Cerebellar nuclear complex (tissue), 1 donor: Measurements from ENCODE around the gene OAF.

Source experiments
- DNase-seq, 2 experiments: peaks; one replicate each; lab custom pipeline; 2025; lab: John Stamatoyannopoulos, UW

OAF gene

DNA sequence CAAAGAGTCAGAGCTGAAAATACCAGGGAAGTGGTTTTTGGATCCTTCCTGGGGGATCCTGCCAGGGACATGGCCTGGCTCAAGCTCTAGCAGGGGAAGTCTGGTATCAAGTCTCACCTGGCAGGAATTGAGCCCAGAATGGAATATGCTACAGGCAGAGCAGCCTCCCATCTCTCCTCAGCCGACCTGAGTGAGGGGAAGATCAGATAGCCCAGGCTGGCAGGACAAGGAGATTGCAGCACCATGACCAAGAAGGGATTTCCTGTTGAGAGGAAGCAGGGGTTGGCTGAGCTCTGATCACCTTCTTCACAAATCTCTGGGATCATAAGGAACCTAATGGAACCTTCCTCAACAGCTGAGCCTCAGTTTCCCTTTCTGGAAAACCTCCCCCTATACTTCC lies 13.0 kb downstream of the OAF start:
- no peak for DNase-seq

DNA sequence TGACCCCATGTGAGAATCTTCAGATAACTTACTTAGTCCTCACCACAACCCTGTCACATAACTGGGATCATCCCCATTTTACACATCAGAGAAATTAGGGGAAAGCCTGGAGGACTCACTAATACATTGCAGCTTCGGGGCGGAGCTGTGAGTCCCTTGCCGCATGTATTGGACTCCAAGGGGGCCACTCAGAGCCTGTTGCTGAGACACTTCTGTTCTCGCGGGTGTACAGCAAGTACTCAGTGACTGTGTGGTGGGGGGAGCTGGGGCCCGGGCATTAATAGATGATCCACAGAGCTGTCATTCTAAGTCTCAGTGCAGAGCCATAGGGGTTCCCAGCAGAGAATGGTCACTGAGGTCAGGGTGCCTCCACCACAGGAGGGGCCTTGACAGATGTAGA lies 13.5 kb downstream of the OAF start:
- no peak for DNase-seq

DNA sequence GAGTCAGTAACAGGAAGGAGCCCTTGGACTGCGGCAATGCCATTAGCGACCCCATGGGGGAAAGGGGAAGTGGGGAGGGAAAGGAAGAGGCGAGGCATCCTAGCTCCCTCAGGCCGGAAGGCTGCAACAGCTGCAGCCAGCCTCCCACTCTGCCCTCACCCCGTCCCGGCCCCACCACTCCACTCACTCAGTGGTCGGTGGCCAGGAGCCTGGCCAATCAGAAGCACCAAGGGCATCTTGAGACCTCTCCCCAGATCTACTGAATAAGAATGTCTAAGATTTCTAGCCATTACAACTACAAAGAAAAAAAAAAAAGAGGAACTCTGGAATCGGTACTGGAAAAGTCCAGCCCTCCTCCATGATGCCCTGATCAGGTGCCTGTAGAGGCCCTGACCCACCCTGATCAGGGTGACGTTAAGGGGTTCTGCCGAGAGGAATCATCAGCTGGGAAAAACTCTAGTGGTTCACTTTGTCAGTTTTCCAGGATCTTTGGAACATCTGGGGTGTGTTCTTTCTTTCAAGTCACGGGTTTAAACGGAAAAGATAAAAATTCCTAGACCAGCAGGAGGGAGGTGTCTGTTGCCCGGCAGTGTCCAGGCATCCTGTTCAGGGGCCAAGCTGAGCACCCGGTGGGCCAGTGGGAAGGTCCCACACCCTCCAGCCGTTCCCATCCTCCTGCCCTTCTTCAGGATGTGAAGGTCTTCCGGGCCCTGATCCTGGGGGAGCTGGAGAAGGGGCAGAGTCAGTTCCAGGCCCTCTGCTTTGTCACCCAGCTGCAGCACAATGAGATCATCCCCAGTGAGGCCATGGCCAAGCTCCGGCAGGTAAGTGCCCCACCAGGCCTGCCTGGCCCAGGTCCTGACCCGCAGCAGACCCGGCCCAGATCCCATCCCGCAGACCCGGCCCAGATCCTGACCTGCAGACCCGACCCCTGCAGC lies 14.4 kb downstream of the OAF start:
- no peak for DNase-seq

GRCh38 chr11:120226242-120226641 lies 15.4 kb downstream of the OAF start:
- DNase-seq: no peak

DNA sequence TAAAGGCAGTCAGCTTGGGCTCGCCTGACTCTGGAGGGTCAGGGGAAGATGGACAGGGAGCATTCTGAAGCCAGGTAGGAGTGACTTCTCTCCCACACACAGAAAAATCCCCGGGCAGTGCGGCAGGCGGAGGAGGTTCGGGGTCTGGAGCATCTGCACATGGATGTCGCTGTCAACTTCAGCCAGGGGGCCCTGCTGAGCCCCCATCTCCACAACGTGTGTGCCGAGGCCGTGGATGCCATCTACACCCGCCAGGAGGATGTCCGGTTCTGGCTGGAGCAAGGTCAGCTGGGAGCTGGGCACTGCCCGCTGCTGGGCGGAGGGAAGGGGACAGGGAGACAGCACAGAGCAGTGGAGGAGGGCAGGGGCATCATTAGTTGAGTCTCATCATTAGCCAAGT lies 15.9 kb downstream of the OAF start:
- DNase-seq: no peak

DNA sequence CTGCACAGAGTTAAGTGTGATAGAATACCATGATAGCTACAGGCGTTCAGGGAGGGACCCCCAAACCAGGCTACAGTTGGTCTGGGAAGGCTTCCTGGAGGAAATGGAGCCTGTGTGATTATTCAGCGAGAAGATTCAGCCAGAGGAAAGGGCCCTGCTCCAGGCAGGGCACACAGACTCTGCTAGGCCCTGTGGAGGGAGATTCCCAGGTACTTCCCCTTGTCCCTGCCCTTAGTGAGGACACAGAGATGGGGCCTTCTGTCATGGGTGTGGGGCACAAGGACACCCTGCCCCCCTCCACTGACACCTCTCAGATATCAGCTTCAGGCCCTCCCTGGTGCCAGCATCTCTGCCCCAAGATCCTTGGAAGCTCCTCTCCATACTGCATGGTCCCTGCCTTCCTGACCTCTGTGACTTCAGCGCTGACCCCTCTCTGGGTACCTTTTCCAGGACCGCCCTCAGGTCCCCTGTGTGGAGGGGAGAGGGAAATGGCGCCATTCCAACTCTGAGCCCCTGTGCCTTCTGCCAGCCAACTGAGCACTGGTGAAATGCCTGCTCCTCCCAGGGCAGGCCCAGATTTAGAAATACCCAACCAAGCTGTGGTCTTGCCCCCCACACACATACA lies 16.5 kb downstream of the OAF start:
- DNase-seq: no peak

- no peak for DNase-seq
Observed at GRCh38 chr11:120228794-120229384, 18.1 kb downstream of the OAF start.

GRCh38 chr11:120229451-120230424 lies 18.9 kb downstream of the OAF start:
- no peak for DNase-seq

GRCh38 chr11:120230433-120231071 lies 19.7 kb downstream of the OAF start:
- DNase-seq: no peak

GRCh38 chr11:120231963-120232362 lies 21.1 kb downstream of the OAF start:
- DNase-seq: no peak

DNA sequence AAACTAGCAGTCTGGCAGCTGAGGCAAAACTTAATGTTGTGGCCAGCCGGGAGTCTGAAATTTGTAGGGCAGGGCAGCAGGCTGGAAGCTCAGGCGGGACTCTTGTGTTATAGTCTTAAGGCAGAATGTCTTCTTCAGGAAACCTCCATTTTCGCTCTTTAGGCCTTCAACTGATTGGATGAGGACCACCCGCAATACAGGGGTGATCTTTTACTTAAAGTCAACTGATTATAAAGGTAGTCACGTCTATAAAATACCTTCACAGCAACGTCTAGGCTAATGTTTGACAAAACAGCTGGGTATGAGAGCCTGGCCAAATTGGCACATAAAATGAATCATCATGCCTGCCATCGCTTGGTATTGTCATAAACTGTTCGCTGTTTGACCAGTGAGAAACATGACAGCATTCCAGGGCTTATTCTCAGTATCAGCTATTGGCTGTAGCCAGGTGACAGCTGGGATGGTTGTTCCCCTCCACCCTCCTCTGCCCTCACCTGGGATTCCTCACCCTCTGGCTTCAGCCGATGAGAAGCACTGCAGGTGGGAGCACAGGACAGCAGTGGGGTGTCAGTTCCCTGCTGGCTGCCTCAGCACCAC lies 22.5 kb downstream of the OAF start:
- no peak for DNase-seq

GRCh38 chr11:120235024-120235628 lies 24.3 kb downstream of the OAF start:
- no peak for DNase-seq

DNA sequence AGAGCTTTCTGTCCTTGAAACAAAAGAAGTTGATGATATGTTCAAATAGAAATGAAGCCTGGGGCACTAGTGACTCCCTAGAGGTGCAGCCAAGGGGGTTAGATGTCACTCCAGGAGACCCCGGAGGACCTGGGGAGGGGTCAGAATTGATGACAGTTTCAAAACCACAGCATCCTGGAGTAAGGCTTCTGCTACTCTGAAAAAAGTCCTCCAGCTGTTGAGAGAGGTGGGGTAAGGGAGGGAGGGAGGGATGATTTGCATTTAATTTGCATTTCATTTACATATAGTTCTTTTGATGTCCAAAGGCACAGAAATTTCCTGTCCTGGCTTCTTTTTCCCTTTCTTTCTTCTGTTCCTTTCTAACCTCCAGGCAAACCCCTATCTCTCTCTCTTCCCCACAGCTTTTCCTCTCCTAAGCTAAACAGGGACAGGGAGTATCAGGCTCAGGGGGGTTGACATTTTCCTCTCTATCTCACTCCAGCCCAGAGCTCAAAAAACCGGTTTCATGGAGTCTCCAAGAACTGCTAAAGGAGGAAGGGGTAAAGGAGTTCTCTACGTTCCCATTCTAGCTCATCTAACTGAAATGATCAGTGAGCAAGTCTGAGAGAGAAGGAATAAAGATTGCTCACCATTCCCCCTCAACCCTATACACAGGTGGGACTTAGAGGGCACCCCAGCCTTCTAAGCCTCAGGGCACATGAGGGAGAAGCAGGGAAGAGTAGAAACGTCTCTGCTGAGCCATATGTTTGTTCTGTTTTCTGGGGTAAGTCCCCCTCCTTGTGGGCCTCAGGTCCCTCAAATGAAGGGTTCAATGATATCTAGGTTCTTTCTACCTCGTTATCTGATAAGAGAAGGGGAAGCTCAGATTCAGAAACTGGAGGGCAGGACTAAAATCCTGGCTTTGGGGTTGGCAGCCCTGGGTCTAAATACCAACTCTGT lies 25.6 kb downstream of the OAF start:
- DNase-seq: no peak

GRCh38 chr11:120238968-120239620 lies 28.3 kb downstream of the OAF start:
- DNase-seq: no peak

- no peak for DNase-seq
Observed at GRCh38 chr11:120239713-120240640, 29.1 kb downstream of the OAF start, which contains the start of gene POU2F3. Gene POU2F3, plus strand, starts transcription at chr11:120240140. Its CDS starts 204 bp downstream, at chr11:120240344.

DNA sequence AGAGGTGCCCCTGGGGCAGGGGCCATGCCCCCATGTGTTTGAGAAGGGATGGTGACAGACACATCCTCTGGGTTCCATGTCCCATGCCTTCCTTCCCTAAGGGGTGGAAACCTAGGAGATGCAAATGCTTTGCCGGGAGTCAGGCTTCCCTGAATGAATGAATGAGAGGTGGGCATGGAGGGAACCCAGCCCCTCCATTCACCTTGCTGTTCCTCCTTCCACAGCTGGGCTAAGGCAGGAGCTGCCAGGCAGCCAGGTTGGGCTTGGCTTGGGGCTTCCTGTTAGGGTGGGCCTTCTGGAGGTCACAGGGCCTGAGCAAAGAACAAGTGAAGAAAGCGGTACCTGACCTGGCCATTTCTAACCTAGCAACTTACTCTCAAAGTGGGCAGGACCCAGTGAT lies 30.0 kb downstream of the OAF start:
- DNase-seq: no peak

- no peak for DNase-seq
Observed at GRCh38 chr11:120241277-120241676, 30.4 kb downstream of the OAF start.

DNA sequence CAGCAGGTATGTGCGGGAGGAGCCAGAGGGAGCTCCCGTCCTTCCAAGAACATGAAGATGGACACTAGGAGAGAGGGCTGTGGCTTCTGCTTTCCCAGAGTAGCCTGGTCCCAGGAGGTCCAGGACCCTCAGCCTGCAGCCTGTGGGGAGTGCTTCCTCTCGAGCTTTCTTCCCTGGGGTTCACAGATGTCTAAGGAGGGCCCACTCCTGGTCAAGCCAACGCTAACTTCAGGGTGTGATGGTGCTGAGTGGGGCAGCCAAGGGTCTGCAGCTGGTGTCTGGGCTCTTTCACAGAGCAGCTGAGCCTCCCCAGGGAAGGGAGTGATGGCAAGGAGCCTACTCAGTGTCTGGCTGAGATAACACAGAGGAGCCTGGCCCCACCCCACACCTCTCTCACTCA lies 32.4 kb downstream of the OAF start:
- DNase-seq: no peak
